HCT116 (cell line): ENCODE measurements around the gene MGST3.

Experiments
- CTCF ChIP-seq, 3 experiments: fragments of 200-600 bp in 1 of 3; sonication (generic) in 1 of 3; IDR thresholded peaks in 2 of 3; conservative IDR thresholded peaks in 1 of 3; 2 replicates each; pipeline ENCODE4 v1.5.1; 2012 to 2017; ENCODE audit warnings: low read depth in 2 of 3, low read length in 2 of 3, antibody characterized with exemption in 1 of 3, borderline replicate concordance in 1 of 3, control low read depth in 1 of 3, mild to moderate bottlenecking in 1 of 3, mixed read lengths in 1 of 3, mixed run types in 1 of 3, moderate library complexity in 1 of 3; ENCODE audit not compliant: insufficient read depth in 1 of 3
- EZH2 ChIP-seq: fragments of 200-600 bp; sonication (generic); IDR thresholded peaks from 2 replicates; pipeline ENCODE4 v1.6.1; 2017; ENCODE audit warnings: antibody characterized with exemption, mixed run types
- JUND ChIP-seq: IDR thresholded peaks from 2 replicates; pipeline ENCODE4 v1.6.1; 2012
- MAX ChIP-seq: IDR thresholded peaks from 2 replicates; pipeline ENCODE4 v1.6.1; 2012
- POLR2A ChIP-seq: IDR thresholded peaks from 2 replicates; pipeline ENCODE4 v1.7.0; 2011; ENCODE audit warnings: borderline replicate concordance; ENCODE audit not compliant: insufficient read depth, insufficient read length; ENCODE audit errors: extremely low read depth
- POLR2AphosphoS5 ChIP-seq: IDR thresholded peaks from 2 replicates; pipeline ENCODE4 v1.6.1; 2011; ENCODE audit warnings: mild to moderate bottlenecking, low read depth, low read length, moderate library complexity
- TCF7L2 ChIP-seq: IDR thresholded peaks from 2 replicates; pipeline ENCODE4 v1.7.0; 2011; ENCODE audit warnings: borderline replicate concordance, inconsistent platforms; ENCODE audit not compliant: insufficient read depth, insufficient read length; ENCODE audit errors: extremely low read depth

- TF ChIP-seq TCF7L2 (no peak), POLR2AphosphoS5 (no peak), CTCF (IDR thresholded peaks at IDR 0.05 in 2 of 3, conservative IDR thresholded peaks at IDR 0.05 in 1 of 3; ENCODE audit: borderline replicate concordance in 1 of 3, insufficient read depth in 1 of 3, low read depth in 2 of 3, low read length in 2 of 3) (no peak), POLR2A (no peak), EZH2 (no peak), JUND (no peak), MAX (no peak)
These were observed 6.4 kb downstream of the MGST3 start for GRCh38 chr1:165637427-165637826.
